PFSK-1 (cell line): ENCODE results near the gene DDHD1.

ENCODE experiments used
- FOXP2 ChIP-seq: optimal IDR thresholded peaks from 2 replicates; pipeline ENCODE3; 2011; ENCODE audit warnings: borderline replicate concordance, control low read depth, inconsistent platforms; ENCODE audit not compliant: insufficient read depth; ENCODE audit errors: extremely low read length, extremely low read depth
- POLR2AphosphoS5 ChIP-seq: IDR thresholded peaks from 2 replicates; pipeline ENCODE4 v1.6.1; 2012; ENCODE audit warnings: low read depth, mild to moderate bottlenecking, control low read depth, low read length, moderate library complexity
- SIN3A ChIP-seq: IDR thresholded peaks from 2 replicates; pipeline ENCODE4 v1.6.1; 2012; ENCODE audit warnings: mild to moderate bottlenecking, low read length, moderate library complexity, borderline replicate concordance; ENCODE audit not compliant: insufficient read depth
- TAF1 ChIP-seq: IDR thresholded peaks from 2 replicates; pipeline ENCODE4 v1.6.1; 2012; ENCODE audit warnings: low read length, control low read depth, borderline replicate concordance; ENCODE audit not compliant: insufficient read depth
- TF ChIP-seq, protein P1 (sequence below), 2 experiments: IDR thresholded peaks; 2 replicates each; pipeline versions ENCODE4 v1.6.1 to v1.8.0; 2011 to 2012; ENCODE audit warnings: low read depth in 2 of 2, low read length in 2 of 2, control low read depth in 1 of 2, inconsistent platforms in 1 of 2, mild to moderate bottlenecking in 1 of 2, moderate library complexity in 1 of 2; ENCODE audit not compliant: insufficient read depth in 1 of 2

The DDHD1 gene

DNA sequence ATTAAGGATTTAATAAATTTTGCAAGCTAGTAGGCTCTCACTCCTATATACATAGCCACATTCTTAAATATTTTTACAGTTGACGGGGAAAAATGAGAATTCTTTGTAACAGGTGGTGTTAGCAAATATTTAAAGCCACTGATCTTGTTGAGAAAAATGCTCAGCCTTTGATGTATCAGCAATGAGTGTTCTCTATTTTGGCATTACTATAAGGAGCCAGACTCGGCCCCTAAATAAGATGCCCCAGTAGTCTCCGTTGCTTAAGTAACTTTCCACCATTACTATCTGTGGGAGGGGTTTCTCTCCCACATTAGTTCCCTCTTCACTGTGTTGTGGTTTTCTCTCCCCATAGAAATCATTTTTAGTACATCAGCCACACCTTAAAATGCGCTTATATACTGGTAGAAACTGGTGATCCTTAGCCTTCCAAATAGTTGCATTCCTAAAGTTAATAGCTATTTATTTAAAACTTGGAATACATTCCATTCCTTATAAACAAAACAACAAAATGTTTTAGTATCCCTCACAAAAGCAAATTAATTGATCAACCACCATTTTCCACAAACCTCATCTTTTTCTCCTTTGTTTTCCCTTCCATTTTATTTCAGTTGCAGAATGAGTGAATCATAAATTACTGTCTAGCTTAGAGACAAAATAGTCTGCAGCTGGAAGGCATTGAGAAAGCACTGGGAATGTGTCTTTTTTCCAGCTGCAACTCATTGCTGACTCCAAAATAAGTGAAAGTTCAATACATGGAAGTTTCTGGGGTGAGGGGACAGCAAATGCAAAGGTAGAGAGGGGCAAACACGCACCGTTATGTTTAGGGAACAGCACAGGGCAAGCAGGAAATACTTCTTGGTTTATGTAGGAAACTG is 117.5 kb downstream of the DDHD1 start:
- TF ChIP-seq FOXP2 (no peak), SIN3A (no peak), POLR2AphosphoS5 (no peak), TAF1 (no peak)
- TF ChIP-seq, protein P1, sequence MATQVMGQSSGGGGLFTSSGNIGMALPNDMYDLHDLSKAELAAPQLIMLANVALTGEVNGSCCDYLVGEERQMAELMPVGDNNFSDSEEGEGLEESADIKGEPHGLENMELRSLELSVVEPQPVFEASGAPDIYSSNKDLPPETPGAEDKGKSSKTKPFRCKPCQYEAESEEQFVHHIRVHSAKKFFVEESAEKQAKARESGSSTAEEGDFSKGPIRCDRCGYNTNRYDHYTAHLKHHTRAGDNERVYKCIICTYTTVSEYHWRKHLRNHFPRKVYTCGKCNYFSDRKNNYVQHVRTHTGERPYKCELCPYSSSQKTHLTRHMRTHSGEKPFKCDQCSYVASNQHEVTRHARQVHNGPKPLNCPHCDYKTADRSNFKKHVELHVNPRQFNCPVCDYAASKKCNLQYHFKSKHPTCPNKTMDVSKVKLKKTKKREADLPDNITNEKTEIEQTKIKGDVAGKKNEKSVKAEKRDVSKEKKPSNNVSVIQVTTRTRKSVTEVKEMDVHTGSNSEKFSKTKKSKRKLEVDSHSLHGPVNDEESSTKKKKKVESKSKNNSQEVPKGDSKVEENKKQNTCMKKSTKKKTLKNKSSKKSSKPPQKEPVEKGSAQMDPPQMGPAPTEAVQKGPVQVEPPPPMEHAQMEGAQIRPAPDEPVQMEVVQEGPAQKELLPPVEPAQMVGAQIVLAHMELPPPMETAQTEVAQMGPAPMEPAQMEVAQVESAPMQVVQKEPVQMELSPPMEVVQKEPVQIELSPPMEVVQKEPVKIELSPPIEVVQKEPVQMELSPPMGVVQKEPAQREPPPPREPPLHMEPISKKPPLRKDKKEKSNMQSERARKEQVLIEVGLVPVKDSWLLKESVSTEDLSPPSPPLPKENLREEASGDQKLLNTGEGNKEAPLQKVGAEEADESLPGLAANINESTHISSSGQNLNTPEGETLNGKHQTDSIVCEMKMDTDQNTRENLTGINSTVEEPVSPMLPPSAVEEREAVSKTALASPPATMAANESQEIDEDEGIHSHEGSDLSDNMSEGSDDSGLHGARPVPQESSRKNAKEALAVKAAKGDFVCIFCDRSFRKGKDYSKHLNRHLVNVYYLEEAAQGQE (IDR thresholded peaks at IDR 0.05; ENCODE audit: insufficient read depth in 1 of 2, low read depth in 2 of 2, low read length in 2 of 2) = no peak

DNA sequence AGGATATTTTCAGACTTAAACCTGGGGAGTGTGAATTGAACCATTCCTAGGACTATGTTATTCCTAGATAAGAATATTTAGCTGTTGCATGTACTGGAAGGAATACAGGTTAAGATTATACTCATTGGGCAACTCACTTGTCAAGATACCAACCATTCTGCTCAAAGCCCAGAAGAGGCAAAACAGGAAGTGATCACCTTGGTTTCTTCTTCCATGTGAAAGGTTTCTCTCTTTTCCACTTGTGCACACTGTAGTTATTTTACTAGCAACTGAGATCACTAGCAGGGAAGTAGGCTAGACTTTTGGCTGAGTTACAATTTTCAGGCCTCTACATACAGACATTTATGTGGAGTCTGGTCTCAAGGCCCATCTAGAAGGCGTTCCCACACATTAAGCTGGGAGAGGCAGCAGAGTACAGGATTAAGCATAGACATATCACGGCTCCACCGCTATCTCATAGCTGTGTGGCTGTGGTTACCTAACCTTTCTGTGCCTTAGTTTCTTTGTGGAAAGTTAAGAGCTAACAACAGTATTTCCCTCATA is 118.4 kb downstream of the DDHD1 start:
- no peak for TF ChIP-seq FOXP2
- TF ChIP-seq POLR2AphosphoS5 = no peak
- no peak for TF ChIP-seq SIN3A
- TF ChIP-seq TAF1 = no peak
- TF ChIP-seq, protein P1 (IDR thresholded peaks at IDR 0.05; ENCODE audit: insufficient read depth in 1 of 2, low read depth in 2 of 2, low read length in 2 of 2) = no peak

DNA sequence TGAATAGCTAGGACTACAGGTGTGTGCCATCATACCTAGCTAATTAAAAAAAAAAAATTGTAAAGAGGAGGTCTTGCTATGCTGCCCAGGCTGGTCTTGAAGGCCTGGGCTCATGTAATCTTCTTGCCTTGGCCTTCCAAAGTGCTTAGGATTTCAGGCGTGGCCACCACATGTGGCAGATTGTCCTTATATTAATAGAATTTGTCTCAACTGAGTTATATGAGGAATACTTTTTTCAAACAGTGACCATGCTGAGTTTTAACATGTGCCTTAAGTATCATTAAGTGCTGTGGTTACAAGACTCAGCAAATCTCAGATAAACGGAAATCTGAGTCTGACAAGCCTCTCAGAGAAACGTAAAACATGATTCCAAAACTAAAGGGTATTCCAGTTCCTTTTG is 119.1 kb downstream of the DDHD1 start:
- no peak for TF ChIP-seq TAF1
- TF ChIP-seq SIN3A = no peak

DNA sequence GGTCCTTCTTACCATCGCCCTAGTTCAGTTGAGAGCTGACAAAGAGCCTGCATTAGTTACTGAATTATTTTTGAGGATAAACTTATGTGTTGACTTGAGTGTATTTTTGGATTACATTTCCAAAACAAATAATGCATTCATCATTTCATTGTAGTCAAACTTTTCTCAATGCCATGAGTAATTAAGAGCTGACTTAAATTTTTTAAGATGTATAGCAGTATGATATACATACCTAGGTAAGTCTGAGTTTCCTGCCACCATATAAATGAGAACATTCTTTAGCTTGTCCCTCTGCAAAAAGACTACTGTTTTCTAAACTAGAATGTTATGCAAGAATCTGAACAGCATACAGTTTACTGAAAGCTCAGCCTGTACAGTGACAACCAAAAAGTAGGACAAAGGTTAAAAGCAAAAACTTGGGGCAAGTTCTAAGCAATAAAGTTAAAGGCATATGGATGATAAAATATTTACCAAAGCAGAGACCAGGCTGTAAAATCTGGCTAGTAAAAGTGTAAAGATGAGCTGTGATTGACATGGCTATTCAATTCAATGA is 120.2 kb downstream of the DDHD1 start:
- TF ChIP-seq, protein P1 (IDR thresholded peaks at IDR 0.05; ENCODE audit: insufficient read depth in 1 of 2, low read depth in 2 of 2, low read length in 2 of 2) = no peak

DNA sequence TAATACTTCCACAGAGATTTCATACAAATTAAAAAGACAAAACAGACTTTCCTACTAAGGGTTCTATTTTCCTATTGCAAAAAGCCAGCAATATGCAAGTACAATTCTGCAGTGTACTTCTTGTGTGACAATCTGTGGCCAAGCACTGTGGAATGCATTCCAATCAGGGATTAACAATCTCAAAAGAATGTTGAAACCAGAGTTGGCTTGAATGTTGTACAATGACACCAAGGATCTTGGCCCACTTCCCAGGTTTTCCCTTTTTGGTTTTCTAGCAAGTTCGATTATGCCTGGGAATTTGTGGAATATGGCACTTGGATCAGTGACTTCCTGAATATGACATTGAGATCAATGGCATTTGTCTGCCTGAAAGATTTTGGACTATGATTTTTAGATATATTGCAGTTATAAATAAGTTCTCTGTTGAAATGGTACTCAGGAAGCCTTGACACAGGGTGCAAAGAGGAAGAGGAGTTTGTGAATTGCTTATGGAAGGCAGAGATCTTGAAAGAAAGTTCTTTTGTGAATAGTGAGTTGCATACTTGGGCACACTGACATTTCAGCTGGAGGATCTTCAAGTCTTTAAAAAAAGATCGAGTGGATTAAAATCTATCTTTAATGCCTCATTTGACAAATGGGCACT is 120.8 kb downstream of the DDHD1 start:
- TF ChIP-seq SIN3A (no peak), TAF1 (no peak), POLR2AphosphoS5 (no peak), FOXP2 (no peak)
- TF ChIP-seq, protein P1 (IDR thresholded peaks at IDR 0.05; ENCODE audit: insufficient read depth in 1 of 2, low read depth in 2 of 2, low read length in 2 of 2) = no peak
